ENCODE results near the gene PLPPR3. TPM values are rescaled to one million over a fixed set of nuclear protein-coding genes. Genes with fewer than 3 reads are reported as not detected.

Gene PLPPR3
- polyA plus RNA-seq, 1 of the 3 experiments (the other 2 are of a cell fraction), result 1.6 TPM

DNA sequence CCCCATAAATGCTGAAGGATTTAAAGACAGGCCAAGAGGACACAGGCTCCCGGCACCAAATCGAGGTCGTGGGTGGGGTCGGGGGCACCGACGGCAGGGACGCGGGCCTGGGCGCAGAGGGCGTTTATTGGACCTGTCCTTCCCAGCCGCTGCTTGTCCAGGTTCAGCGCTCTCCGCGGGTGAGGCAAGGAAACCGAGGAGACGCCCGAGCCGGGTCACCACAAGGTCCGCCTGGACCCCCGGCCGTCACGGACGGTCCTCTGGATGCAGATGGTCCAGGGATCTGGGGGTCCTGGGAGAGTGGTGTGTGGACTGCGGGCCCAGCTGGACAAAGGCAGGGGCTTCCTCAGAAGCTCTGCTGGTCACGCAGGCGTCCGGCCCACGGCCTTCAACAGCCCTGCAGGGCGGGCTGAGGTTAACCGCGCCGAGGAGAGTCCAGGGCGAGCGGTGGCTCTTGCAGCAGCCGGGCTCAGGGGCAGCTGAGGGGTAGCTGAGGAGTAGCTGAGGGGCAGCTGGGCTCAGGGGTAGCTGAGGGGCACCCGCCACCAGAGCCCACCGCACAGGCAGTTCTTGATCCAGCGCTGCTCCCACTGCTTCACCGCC, 46.2 kb upstream of the PLPPR3 start:
- WGBS (ENCODE audit: low lambda C conversion rate), result 97% methylated on average over 26 of the region's 39 CpGs
- TF ChIP-seq, protein P1, sequence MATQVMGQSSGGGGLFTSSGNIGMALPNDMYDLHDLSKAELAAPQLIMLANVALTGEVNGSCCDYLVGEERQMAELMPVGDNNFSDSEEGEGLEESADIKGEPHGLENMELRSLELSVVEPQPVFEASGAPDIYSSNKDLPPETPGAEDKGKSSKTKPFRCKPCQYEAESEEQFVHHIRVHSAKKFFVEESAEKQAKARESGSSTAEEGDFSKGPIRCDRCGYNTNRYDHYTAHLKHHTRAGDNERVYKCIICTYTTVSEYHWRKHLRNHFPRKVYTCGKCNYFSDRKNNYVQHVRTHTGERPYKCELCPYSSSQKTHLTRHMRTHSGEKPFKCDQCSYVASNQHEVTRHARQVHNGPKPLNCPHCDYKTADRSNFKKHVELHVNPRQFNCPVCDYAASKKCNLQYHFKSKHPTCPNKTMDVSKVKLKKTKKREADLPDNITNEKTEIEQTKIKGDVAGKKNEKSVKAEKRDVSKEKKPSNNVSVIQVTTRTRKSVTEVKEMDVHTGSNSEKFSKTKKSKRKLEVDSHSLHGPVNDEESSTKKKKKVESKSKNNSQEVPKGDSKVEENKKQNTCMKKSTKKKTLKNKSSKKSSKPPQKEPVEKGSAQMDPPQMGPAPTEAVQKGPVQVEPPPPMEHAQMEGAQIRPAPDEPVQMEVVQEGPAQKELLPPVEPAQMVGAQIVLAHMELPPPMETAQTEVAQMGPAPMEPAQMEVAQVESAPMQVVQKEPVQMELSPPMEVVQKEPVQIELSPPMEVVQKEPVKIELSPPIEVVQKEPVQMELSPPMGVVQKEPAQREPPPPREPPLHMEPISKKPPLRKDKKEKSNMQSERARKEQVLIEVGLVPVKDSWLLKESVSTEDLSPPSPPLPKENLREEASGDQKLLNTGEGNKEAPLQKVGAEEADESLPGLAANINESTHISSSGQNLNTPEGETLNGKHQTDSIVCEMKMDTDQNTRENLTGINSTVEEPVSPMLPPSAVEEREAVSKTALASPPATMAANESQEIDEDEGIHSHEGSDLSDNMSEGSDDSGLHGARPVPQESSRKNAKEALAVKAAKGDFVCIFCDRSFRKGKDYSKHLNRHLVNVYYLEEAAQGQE (IDR thresholded peaks at IDR 0.05; ENCODE audit: low read depth, low read length), result no peak
- TF ChIP-seq POLR2AphosphoS5 (IDR thresholded peaks at IDR 0.05; ENCODE audit: low read depth, low read length) (no peak), RFX5 (IDR thresholded peaks at IDR 0.05; ENCODE audit: low read length) (no peak), SIN3A (IDR thresholded peaks at IDR 0.05; ENCODE audit: borderline replicate concordance, low read depth, low read length) (no peak), MEF2A (IDR thresholded peaks at IDR 0.05; ENCODE audit: borderline replicate concordance, low read depth) (no peak), TAF1 (IDR thresholded peaks at IDR 0.05; ENCODE audit: borderline replicate concordance, low read depth, low read length) (no peak), MXI1 (IDR thresholded peaks at IDR 0.05; ENCODE audit: low read depth, low read length) (no peak)
- TF ChIP-seq, protein P2, sequence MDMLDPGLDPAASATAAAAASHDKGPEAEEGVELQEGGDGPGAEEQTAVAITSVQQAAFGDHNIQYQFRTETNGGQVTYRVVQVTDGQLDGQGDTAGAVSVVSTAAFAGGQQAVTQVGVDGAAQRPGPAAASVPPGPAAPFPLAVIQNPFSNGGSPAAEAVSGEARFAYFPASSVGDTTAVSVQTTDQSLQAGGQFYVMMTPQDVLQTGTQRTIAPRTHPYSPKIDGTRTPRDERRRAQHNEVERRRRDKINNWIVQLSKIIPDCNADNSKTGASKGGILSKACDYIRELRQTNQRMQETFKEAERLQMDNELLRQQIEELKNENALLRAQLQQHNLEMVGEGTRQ (IDR thresholded peaks at IDR 0.05; ENCODE audit: borderline replicate concordance, low read depth, low read length), result no peak
- Histone ChIP-seq H3K4me2 (no peak overlapping the region), H3K9ac (no peak overlapping the region), H3K9me2 (no peaks in the 10 kb centered on the region), H3K4me3 (ENCODE audit: low read depth in 2 of 2, low read length in 1 of 2) (no peak overlapping the region), H2AFZ (ENCODE audit: low read depth) (no peak overlapping the region), H3K27me3 (ENCODE audit: insufficient read depth) (no peaks in the 10 kb centered on the region), H3K79me2 (ENCODE audit: insufficient read depth) (no peaks in the 10 kb centered on the region), H3K27ac (ENCODE audit: low read depth in 2 of 2, low read length in 1 of 2) (no peak overlapping the region), H3K9me3 (no peaks in the 10 kb centered on the region), H3F3A (replicated peaks; ENCODE audit: insufficient read depth) (peaks cover 24% of the 10 kb centered on the region), H3K4me1 (ENCODE audit: control insufficient read depth in 1 of 2, insufficient read depth in 2 of 2, low read depth in 1 of 2, low read length in 1 of 2) (peaks cover 4 to 16% of the 10 kb centered on the region in 2 experiments; a peak in 2 of 4 replicates), H4K20me1 (ENCODE audit: insufficient read depth) (no peaks in the 10 kb centered on the region), H3K36me3 (replicated peaks in 1 of 2; ENCODE audit: control insufficient read depth in 1 of 2, insufficient read depth in 2 of 2, low read length in 1 of 2) (peaks cover 0 to 27% of the 10 kb centered on the region in 2 experiments)
- ChIA-PET CTCF (interaction anchor here (1.0 kb wide), 1 partner anchor 114 kb away, joined by 3 read pairs; no protein-coding TSS in a partner anchor), POLR2A (no interaction called here)
- no peak for DNase-seq

DNA sequence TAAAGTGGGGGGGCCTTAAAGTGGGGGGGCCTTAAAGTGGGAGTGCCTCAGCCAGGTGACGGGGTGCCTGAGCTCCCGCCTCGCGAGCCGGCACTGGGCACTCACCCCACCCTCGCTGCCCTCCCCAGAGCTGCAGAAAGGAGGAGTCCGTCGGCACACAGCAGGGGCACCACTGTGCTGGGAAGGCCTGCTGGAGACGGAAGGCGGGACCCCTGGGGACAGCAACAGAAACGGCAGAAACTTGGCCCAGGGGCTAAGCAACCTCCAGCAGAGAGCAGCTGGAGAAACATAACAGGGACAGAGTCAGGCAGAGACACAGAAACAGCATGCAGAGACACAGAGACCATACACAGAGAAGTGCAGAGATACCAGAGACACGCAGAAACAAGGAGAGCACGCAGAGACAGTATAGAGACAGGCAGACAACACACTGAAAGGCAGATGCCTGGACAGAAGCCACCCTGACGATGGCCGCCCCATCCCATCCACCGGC, 45.6 kb upstream of the PLPPR3 start:
- H3K27ac ChIP-seq (ENCODE audit: low read depth in 2 of 2, low read length in 1 of 2), result no peak overlapping the region
- no peak overlapping the region for H3K4me3 ChIP-seq (ENCODE audit: low read depth in 2 of 2, low read length in 1 of 2)
- TF ChIP-seq NFIC (IDR thresholded peaks at IDR 0.05; ENCODE audit: borderline replicate concordance), result no peak
- no peak for TF ChIP-seq FOXM1 (IDR thresholded peaks at IDR 0.05; ENCODE audit: low read depth)
- TF ChIP-seq RXRA (IDR thresholded peaks at IDR 0.05; ENCODE audit: borderline replicate concordance, low read depth), result no peak
- TF ChIP-seq, protein P3, sequence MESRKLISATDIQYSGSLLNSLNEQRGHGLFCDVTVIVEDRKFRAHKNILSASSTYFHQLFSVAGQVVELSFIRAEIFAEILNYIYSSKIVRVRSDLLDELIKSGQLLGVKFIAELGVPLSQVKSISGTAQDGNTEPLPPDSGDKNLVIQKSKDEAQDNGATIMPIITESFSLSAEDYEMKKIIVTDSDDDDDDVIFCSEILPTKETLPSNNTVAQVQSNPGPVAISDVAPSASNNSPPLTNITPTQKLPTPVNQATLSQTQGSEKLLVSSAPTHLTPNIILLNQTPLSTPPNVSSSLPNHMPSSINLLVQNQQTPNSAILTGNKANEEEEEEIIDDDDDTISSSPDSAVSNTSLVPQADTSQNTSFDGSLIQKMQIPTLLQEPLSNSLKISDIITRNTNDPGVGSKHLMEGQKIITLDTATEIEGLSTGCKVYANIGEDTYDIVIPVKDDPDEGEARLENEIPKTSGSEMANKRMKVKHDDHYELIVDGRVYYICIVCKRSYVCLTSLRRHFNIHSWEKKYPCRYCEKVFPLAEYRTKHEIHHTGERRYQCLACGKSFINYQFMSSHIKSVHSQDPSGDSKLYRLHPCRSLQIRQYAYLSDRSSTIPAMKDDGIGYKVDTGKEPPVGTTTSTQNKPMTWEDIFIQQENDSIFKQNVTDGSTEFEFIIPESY (IDR thresholded peaks at IDR 0.05; ENCODE audit: borderline replicate concordance, low read depth), result no peak
- no peak for TF ChIP-seq SMC3 (IDR thresholded peaks at IDR 0.05; ENCODE audit: low read depth, low read length)
- TF ChIP-seq, protein P4, sequence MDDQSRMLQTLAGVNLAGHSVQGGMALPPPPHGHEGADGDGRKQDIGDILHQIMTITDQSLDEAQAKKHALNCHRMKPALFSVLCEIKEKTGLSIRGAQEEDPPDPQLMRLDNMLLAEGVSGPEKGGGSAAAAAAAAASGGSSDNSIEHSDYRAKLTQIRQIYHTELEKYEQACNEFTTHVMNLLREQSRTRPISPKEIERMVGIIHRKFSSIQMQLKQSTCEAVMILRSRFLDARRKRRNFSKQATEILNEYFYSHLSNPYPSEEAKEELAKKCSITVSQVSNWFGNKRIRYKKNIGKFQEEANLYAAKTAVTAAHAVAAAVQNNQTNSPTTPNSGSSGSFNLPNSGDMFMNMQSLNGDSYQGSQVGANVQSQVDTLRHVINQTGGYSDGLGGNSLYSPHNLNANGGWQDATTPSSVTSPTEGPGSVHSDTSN (IDR thresholded peaks at IDR 0.05), result no peak
- TF ChIP-seq SIN3A (IDR thresholded peaks at IDR 0.05; ENCODE audit: borderline replicate concordance, low read depth, low read length), result no peak
- TF ChIP-seq RCOR1 (IDR thresholded peaks at IDR 0.05; ENCODE audit: low read length), result no peak
- no peak for TF ChIP-seq GABPA (IDR thresholded peaks at IDR 0.05; ENCODE audit: low read depth)
- no peak for TF ChIP-seq GATA2 (CRISPR knock-in tag; IDR thresholded peaks at IDR 0.05)
- TF ChIP-seq MEF2A (IDR thresholded peaks at IDR 0.05; ENCODE audit: borderline replicate concordance, low read depth), result no peak
- no peak for TF ChIP-seq CHD2 (IDR thresholded peaks at IDR 0.05; ENCODE audit: low read length, partially characterized antibody)
- TF ChIP-seq TAF1 (IDR thresholded peaks at IDR 0.05; ENCODE audit: borderline replicate concordance, low read depth, low read length), result no peak
- no peaks in the 10 kb centered on the region for H3K9me3 ChIP-seq
- CTCF ChIA-PET, result interaction anchor here (1.0 kb wide), 1 partner anchor 115 kb away, joined by 3 read pairs; no protein-coding TSS in a partner anchor
- DNase-seq, result no peak
- 81% methylated on average over 8 of the region's 16 CpGs for WGBS (ENCODE audit: low lambda C conversion rate)
- no peak overlapping the region for H2AFZ ChIP-seq (ENCODE audit: low read depth)
- H3K9ac ChIP-seq, result no peak overlapping the region
- no peak overlapping the region for H3K4me2 ChIP-seq
- peaks cover 0 to 27% of the 10 kb centered on the region in 2 experiments for H3K36me3 ChIP-seq (replicated peaks in 1 of 2; ENCODE audit: control insufficient read depth in 1 of 2, insufficient read depth in 2 of 2, low read length in 1 of 2)
- POLR2A ChIA-PET, result no interaction called here
- no peaks in the 10 kb centered on the region for H3K79me2 ChIP-seq (ENCODE audit: insufficient read depth)
- H3K9me2 ChIP-seq, result no peaks in the 10 kb centered on the region
- peaks cover 23% of the 10 kb centered on the region for H3F3A ChIP-seq (replicated peaks; ENCODE audit: insufficient read depth)
- no peaks in the 10 kb centered on the region for H3K27me3 ChIP-seq (ENCODE audit: insufficient read depth)
- peaks cover 4 to 16% of the 10 kb centered on the region in 2 experiments; a peak in 2 of 4 replicates for H3K4me1 ChIP-seq (ENCODE audit: control insufficient read depth in 1 of 2, insufficient read depth in 2 of 2, low read depth in 1 of 2, low read length in 1 of 2)
- no peaks in the 10 kb centered on the region for H4K20me1 ChIP-seq (ENCODE audit: insufficient read depth)
